DOHH2 (cell line): ENCODE measurements around the gene RAC3.

Experiments used
- H3F3A ChIP-seq: fragments of 200-600 bp; sonication (generic), shearing (Covaris generic); 2 replicates; pipeline ENCODE4 v1.6.0; 2016; ENCODE audit warnings: antibody characterized with exemption, mild to moderate bottlenecking; ENCODE audit not compliant: control insufficient read depth, insufficient read depth
- H3K27ac ChIP-seq: fragments of 200-600 bp; sonication (generic); 2 replicates; pipeline ENCODE4 v1.5.1; 2014; ENCODE audit warnings: low read depth, mild to moderate bottlenecking, low read length, moderate library complexity
- H3K27me3 ChIP-seq: fragments of 200-600 bp; sonication (generic); 2 replicates; pipeline ENCODE4 v1.6.1; 2014; ENCODE audit warnings: mild to moderate bottlenecking, low read length, mixed read lengths; ENCODE audit not compliant: control insufficient read depth
- H3K36me3 ChIP-seq: fragments of 200-600 bp; sonication (generic); 2 replicates; pipeline ENCODE4 v1.6.1; 2014; ENCODE audit warnings: mild to moderate bottlenecking, low read length, moderate library complexity, mixed read lengths; ENCODE audit not compliant: control insufficient read depth
- H3K4me1 ChIP-seq: fragments of 200-600 bp; sonication (generic); 2 replicates; pipeline ENCODE4 v1.6.1; 2014; ENCODE audit warnings: mild to moderate bottlenecking, low read length, mixed read lengths; ENCODE audit not compliant: control insufficient read depth
- H3K4me2 ChIP-seq: fragments of 200-600 bp; sonication (generic); 2 replicates; pipeline ENCODE4 v1.6.0; 2014; ENCODE audit warnings: mild to moderate bottlenecking, low read length, moderate library complexity
- H3K4me3 ChIP-seq: fragments of 200-600 bp; sonication (generic); 2 replicates; pipeline ENCODE4 v1.5.1; 2014; ENCODE audit warnings: mild to moderate bottlenecking, low read length, mixed read lengths
- H3K79me2 ChIP-seq: fragments of 200-600 bp; sonication (generic); 2 replicates; pipeline ENCODE4 v1.6.1; 2014; ENCODE audit warnings: mild to moderate bottlenecking, low read length, mixed read lengths; ENCODE audit not compliant: control insufficient read depth
- H3K9me2 ChIP-seq: fragments of 200-600 bp; sonication (generic); replicated peaks from 2 replicates; pipeline ENCODE4 v1.6.1; 2014; ENCODE audit warnings: mild to moderate bottlenecking, low read length, mixed read lengths; ENCODE audit not compliant: control insufficient read depth
- H3K9me3 ChIP-seq: fragments of 200-600 bp; sonication (generic); 2 replicates; pipeline ENCODE4 v1.6.1; 2014; ENCODE audit warnings: antibody characterized with exemption, low read length, mixed read lengths; ENCODE audit not compliant: control insufficient read depth, insufficient read depth
- H4K20me1 ChIP-seq: fragments of 200-600 bp; sonication (generic); 2 replicates; pipeline ENCODE4 v1.6.0; 2014; ENCODE audit warnings: low read depth, mild to moderate bottlenecking, antibody characterized with exemption, low read length, moderate library complexity; ENCODE audit not compliant: control insufficient read depth, insufficient read depth
- CTCF ChIP-seq: fragments of 200-600 bp; sonication (generic); IDR thresholded peaks from one replicate; pipeline ENCODE4 v1.5.1; 2014; ENCODE audit warnings: antibody characterized with exemption, mild to moderate bottlenecking, low read depth, low read length; ENCODE audit not compliant: poor library complexity, severe bottlenecking
- EZH2phosphoT487 ChIP-seq: fragments of 200-600 bp; sonication (generic); IDR thresholded peaks from 2 replicates; pipeline ENCODE4 v1.6.1; 2017; ENCODE audit warnings: borderline replicate concordance, mild to moderate bottlenecking, antibody characterized with exemption, low read length, moderate library complexity, mixed read lengths

Gene RAC3

GRCh38 chr17:82014971-82015310 is 16.5 kb upstream of the RAC3 start:
- no peaks in the 10 kb centered on the region for H3K79me2 ChIP-seq
- no peaks in the 10 kb centered on the region for H3K27me3 ChIP-seq
- H3K4me3 ChIP-seq = no peak overlapping the region
- peaks cover 7% of the 10 kb centered on the region for H3K36me3 ChIP-seq
- no peak overlapping the region for H3K4me2 ChIP-seq
- peaks cover 6% of the 10 kb centered on the region for H3K4me1 ChIP-seq
- no peaks in the 10 kb centered on the region for H3K9me2 ChIP-seq
- no peak for TF ChIP-seq EZH2phosphoT487
- no peak for TF ChIP-seq CTCF
- peaks cover 3% of the 10 kb centered on the region; the same call in 1 of the 2 replicates for H3F3A ChIP-seq
- H4K20me1 ChIP-seq = 0 out of 2 replicates have a peak, but pooled peaks cover 4% of the 10 kb centered on the region
- no peaks in the 10 kb centered on the region for H3K9me3 ChIP-seq
- H3K27ac ChIP-seq = no peak overlapping the region

- Histone ChIP-seq H3K36me3 (peaks cover 7% of the 10 kb centered on the region), H3F3A (peaks cover 3% of the 10 kb centered on the region; the same call in 1 of the 2 replicates), H3K4me3 (no peak overlapping the region), H3K9me3 (no peaks in the 10 kb centered on the region), H4K20me1 (peaks cover 6% of the 10 kb centered on the region; the same call in 1 of the 2 replicates), H3K27me3 (no peaks in the 10 kb centered on the region), H3K27ac (no peak overlapping the region), H3K9me2 (no peaks in the 10 kb centered on the region), H3K4me2 (no peak overlapping the region), H3K79me2 (0 out of 2 replicates have a peak, but pooled peaks cover 2% of the 10 kb centered on the region), H3K4me1 (peaks cover 9% of the 10 kb centered on the region)
- TF ChIP-seq EZH2phosphoT487 = no peak
- TF ChIP-seq CTCF = no peak
These were observed 16.0 kb upstream of the RAC3 start for GRCh38 chr17:82015311-82015971.

- no peak for TF ChIP-seq CTCF
- no peak for TF ChIP-seq EZH2phosphoT487
- H4K20me1 ChIP-seq = peaks cover 8% of the 10 kb centered on the region; the same call in 1 of the 2 replicates
- H3K79me2 ChIP-seq = peaks cover 10% of the 10 kb centered on the region; the same call in 1 of the 2 replicates
- H3K9me3 ChIP-seq = no peaks in the 10 kb centered on the region
- H3K27me3 ChIP-seq = no peaks in the 10 kb centered on the region
- peaks cover 15% of the 10 kb centered on the region for H3K4me1 ChIP-seq
- H3K36me3 ChIP-seq = peaks cover 7% of the 10 kb centered on the region
- peaks cover 3% of the 10 kb centered on the region; the same call in 1 of the 2 replicates for H3F3A ChIP-seq
- H3K4me2 ChIP-seq = no peak overlapping the region
- H3K27ac ChIP-seq = no peak overlapping the region
- H3K9me2 ChIP-seq = no peaks in the 10 kb centered on the region
- H3K4me3 ChIP-seq = no peak overlapping the region
These were observed 15.2 kb upstream of the RAC3 start for GRCh38 chr17:82016061-82016874.
